Adrenal gland (tissue), 5 donors: ENCODE results near the gene PTPRD.

ENCODE experiments used
- CTCF ChIP-seq, 6 experiments: fragments of 450-650 bp in 4 of 6; fragments of 200-600 bp in 2 of 6; sonication (generic) in 1 of 6; IDR thresholded peaks; 1 replicate in 5 of 6; 2 replicates in 1 of 6; pipeline versions ENCODE4 v1.5.1 to v1.8.0; 2016 to 2021; ENCODE audit warnings: antibody characterized with exemption in 6 of 6, mild to moderate bottlenecking in 2 of 6, moderate library complexity in 1 of 6
- POLR2A ChIP-seq, 2 donors: fragments of 450-650 bp; IDR thresholded peaks; one replicate each; pipeline ENCODE4 v1.6.1; 2017; ENCODE audit warnings: antibody characterized with exemption in 2 of 2, mild to moderate bottlenecking in 2 of 2, moderate library complexity in 1 of 2
- donor health status: DM: no; HTN: no; CAD: no.

- TF ChIP-seq POLR2A (IDR thresholded peaks at IDR 0.05) (no peak), CTCF (IDR thresholded peaks at IDR 0.05) (no peak)
Measured at GRCh38 chr9:10604927-10605326, 7.9 kb downstream of the PTPRD start.
